Lower lobe of right lung (tissue), 2 donors: ENCODE data around the gene HECTD2. TPM values are rescaled to one million over a fixed set of nuclear protein-coding genes. Genes with fewer than 3 reads are reported as not detected.

Experiments
- ATAC-seq, 2 donors: fragments of 200-7000 bp; cut with Tn5 transposase; one replicate each; pipeline ENCODE4 v1.9.1; 2020 to 2022; ENCODE audit warnings: mild to moderate bottlenecking in 2 of 2, moderate library complexity in 2 of 2
- DNase-seq: peaks from one replicate; pipeline ENCODE4 v3.0.0-alpha.2; 2020
- H3K27ac ChIP-seq: fragments of 200-600 bp; one replicate; pipeline ENCODE4 v1.8.0; 2022
- H3K27me3 ChIP-seq: fragments of 200-600 bp; one replicate; pipeline ENCODE4 v1.8.0; 2022; ENCODE audit warnings: low read depth
- H3K36me3 ChIP-seq: fragments of 200-600 bp; one replicate; pipeline ENCODE4 v1.8.0; 2022; ENCODE audit warnings: mild to moderate bottlenecking
- H3K4me1 ChIP-seq: fragments of 200-600 bp; one replicate; pipeline ENCODE4 v1.8.0; 2022
- H3K4me3 ChIP-seq: fragments of 200-600 bp; one replicate; pipeline ENCODE4 v1.8.0; 2022; ENCODE audit warnings: mild to moderate bottlenecking
- H3K9me3 ChIP-seq: fragments of 200-600 bp; one replicate; pipeline ENCODE4 v1.8.0; 2022
- CTCF ChIP-seq: fragments of 200-600 bp; IDR thresholded peaks from one replicate; pipeline ENCODE4 v1.8.0; 2022; ENCODE audit warnings: antibody characterized with exemption, mild to moderate bottlenecking
- intact Hi-C: fragments of 100-400 bp; cut with DNase I; formaldehyde crosslinking; loops from one replicate; pipeline ENCODE4 v1.11.0; 2022
- total RNA-seq: library from RNA; stranded (reverse); fragmentation: NEBNext Ultra II Directional; extraction: Animal tissue kit (Norgen Biotek cat#: 25700); gene quantifications from one replicate; pipeline ENCODE4 v1.2.1, GENCODE V29; 2021
- donor health status: DM: no; HTN: yes; CAD: no; lungs with severe emphysema.

HECTD2 gene
- total RNA-seq, 1 donor from 2014 or later, result 8.4 TPM

DNA sequence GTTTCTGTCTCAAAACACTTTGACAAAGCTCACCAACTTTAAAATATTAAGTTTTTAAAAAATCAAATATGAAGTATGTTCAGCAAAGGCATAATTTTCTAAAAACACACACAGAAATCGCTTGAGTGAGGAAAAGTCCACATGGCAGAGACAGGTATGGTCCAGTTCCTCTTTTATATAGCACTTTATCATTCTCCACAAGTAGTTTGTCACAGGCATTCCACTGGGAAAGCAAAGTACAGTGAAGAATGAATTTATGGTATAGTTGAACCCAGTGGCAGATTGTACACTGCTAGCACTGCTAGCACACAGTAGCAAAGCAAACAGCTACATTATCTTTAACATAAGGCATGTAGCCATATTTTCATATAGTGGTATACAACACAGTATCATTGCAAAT is 102.3 kb downstream of the HECTD2 start:
- Histone ChIP-seq H3K36me3 (peaks cover 5% of the 10 kb centered on the region), H3K27me3 (no peaks in the 10 kb centered on the region), H3K27ac (no peak overlapping the region), H3K9me3 (peaks cover 2% of the 10 kb centered on the region), H3K4me3 (no peak overlapping the region), H3K4me1 (no peaks in the 10 kb centered on the region)
- no peak for TF ChIP-seq CTCF
- DNase-seq, result no peak
- intact Hi-C loops, result loop anchor here (10.0 kb wide), 1 partner anchor 122 kb away; the partner anchor contains the start of gene PPP1R3C
- no peak for ATAC-seq

- peaks cover 5% of the 10 kb centered on the region for H3K36me3 ChIP-seq
- H3K27me3 ChIP-seq, result no peaks in the 10 kb centered on the region
- intact Hi-C loops, result loop anchor here (10.0 kb wide), 1 partner anchor 121 kb away; the partner anchor contains the start of gene PPP1R3C
- H3K9me3 ChIP-seq, result peaks cover 3% of the 10 kb centered on the region
- H3K4me1 ChIP-seq, result no peaks in the 10 kb centered on the region
- H3K4me3 ChIP-seq, result no peak overlapping the region
- ATAC-seq (no peak), DNase-seq (no peak)
- TF ChIP-seq CTCF, result no peak
- H3K27ac ChIP-seq, result no peak overlapping the region
Observed at GRCh38 chr10:91513598-91514424, 103.7 kb downstream of the HECTD2 start.

DNA sequence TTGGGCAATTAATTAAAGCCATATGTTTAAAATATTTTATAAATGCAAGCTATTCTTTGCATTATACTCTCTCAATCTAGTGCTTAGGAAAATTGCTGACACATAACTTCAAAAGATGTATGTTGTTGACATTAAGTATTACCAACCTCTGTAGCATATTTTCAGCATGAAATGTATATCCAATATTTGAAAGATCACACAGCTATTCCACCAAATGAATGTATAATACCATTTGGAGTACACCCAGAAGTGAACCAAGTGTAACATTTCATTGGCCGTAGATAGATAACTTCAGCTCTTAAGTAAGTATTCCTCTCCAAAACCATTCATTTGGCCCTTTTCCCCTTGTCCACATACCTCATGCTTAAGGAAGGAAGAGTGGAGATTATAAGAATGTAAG is 104.6 kb downstream of the HECTD2 start:
- DNase-seq, result no peak
- no peak for ATAC-seq
- intact Hi-C loops, result loop anchor here (10.0 kb wide), 1 partner anchor 120 kb away; the partner anchor contains the start of gene PPP1R3C

GRCh38 chr10:91517394-91517793 is 107.2 kb downstream of the HECTD2 start:
- DNase-seq (no peak), ATAC-seq (no peak)
- H3K27me3 ChIP-seq, result no peaks in the 10 kb centered on the region
- no peaks in the 10 kb centered on the region for H3K4me1 ChIP-seq
- H3K27ac ChIP-seq, result no peak overlapping the region
- peaks cover 3% of the 10 kb centered on the region for H3K9me3 ChIP-seq
- peaks cover 4% of the 10 kb centered on the region for H3K36me3 ChIP-seq
- TF ChIP-seq CTCF, result no peak
- intact Hi-C loops, result loop anchor here (10.0 kb wide), 1 partner anchor 117 kb away; the partner anchor contains the start of gene PPP1R3C
- H3K4me3 ChIP-seq, result no peak overlapping the region

More for the DNA sequence above, 104.6 kb downstream of the HECTD2 start:
- Histone ChIP-seq H3K36me3 (peaks cover 5% of the 10 kb centered on the region), H3K4me1 (no peaks in the 10 kb centered on the region), H3K9me3 (peaks cover 3% of the 10 kb centered on the region), H3K27me3 (no peaks in the 10 kb centered on the region), H3K27ac (no peak overlapping the region), H3K4me3 (no peak overlapping the region)
- no peak for TF ChIP-seq CTCF

DNA sequence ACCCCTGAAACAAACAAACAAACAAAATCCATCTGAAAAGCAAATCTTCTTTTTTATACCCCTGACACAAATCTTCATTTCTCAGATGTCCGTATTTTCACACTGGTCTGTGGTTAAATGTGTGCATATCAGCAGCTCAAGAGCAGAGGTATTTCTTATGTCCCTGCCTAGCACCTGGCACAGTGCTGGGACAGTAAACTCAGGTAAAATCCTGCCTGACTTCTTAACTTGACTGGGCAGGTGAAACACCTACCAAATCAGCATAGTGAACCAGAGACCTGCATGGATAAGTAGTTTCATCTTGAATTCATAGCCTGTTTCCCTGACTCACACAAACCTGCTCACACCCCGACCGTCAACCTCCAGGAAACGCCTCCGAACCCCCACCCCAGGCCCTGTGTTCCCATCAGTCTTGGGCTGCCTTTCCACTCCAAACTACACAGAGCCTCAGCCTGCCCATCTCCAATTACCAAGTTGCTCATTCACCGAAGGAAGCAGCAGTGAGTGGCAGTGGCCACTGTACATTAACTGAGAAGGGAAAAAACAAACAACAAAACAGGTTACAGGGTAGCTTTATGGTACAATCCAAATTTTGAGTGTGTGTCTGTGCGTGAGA is 109.9 kb downstream of the HECTD2 start:
- TF ChIP-seq CTCF, result no peak
- intact Hi-C loops, result loop anchor here (10.0 kb wide), 1 partner anchor 115 kb away; the partner anchor contains the start of gene PPP1R3C
- H3K4me1 ChIP-seq, result no peaks in the 10 kb centered on the region
- no peak overlapping the region for H3K4me3 ChIP-seq
- H3K27me3 ChIP-seq, result no peaks in the 10 kb centered on the region
- ATAC-seq (no peak), DNase-seq (no peak)
- H3K9me3 ChIP-seq, result peaks cover 3% of the 10 kb centered on the region
- no peak overlapping the region for H3K27ac ChIP-seq
- H3K36me3 ChIP-seq, result no peaks in the 10 kb centered on the region
